Measurements from ENCODE around the gene ETFA.
"Not testable (repeated sequence)": the region's sequence is repeated elsewhere in the genome, so short reads cannot be mapped to it uniquely, and the experiment has no call there.

The ETFA gene

DNA sequence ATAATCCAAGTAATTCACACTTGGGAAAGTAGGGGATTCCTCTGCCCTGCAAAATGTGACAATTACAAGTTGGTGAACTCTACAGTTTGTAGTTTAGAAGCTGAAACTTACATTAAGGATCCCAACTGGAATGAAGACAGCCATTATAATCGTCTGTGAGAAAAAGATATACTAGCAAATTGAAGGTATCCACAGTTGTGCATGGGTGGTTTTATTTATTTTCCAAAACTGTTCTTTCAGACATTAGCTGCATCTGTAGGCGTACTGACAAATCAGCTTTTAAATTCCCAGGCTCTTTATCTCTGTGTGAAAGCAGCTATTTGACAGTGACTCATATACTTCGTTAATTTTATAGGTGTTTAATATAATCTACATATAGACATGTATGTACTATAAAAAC is 12.8 kb upstream of the ETFA start:
- no peak overlapping the region for H3K4me3 ChIP-seq (ENCODE audit: low read depth, low read length)
- no peak for DNase-seq (ENCODE audit: low read depth)
- TF ChIP-seq, protein P1, sequence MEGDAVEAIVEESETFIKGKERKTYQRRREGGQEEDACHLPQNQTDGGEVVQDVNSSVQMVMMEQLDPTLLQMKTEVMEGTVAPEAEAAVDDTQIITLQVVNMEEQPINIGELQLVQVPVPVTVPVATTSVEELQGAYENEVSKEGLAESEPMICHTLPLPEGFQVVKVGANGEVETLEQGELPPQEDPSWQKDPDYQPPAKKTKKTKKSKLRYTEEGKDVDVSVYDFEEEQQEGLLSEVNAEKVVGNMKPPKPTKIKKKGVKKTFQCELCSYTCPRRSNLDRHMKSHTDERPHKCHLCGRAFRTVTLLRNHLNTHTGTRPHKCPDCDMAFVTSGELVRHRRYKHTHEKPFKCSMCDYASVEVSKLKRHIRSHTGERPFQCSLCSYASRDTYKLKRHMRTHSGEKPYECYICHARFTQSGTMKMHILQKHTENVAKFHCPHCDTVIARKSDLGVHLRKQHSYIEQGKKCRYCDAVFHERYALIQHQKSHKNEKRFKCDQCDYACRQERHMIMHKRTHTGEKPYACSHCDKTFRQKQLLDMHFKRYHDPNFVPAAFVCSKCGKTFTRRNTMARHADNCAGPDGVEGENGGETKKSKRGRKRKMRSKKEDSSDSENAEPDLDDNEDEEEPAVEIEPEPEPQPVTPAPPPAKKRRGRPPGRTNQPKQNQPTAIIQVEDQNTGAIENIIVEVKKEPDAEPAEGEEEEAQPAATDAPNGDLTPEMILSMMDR (IDR thresholded peaks at IDR 0.05; ENCODE audit: control insufficient read depth, extremely low read depth, insufficient read depth): no peak

DNA sequence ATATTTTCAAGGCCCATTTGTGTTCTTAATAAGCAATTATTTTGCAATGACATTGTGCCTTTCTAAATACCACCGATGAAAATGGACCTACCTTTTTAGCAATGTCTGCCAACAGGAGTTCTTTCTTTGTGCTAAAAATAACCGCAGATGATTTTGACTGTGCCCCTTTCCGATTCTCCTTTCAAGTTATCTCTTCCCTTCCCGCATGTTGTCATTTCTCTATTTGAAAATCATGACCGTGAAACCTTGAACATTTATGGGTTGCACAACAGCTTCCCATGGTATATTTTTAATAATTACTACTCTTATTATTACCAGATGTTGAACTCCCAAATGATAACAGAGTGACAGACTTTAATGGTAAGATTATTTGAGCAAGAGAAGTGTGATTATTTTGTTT is 10.3 kb upstream of the ETFA start:
- no peak for DNase-seq (ENCODE audit: low read depth)
- TF ChIP-seq, protein P1 (IDR thresholded peaks at IDR 0.05; ENCODE audit: control insufficient read depth, extremely low read depth, insufficient read depth): no peak
- no peak overlapping the region for H3K4me3 ChIP-seq (ENCODE audit: low read depth, low read length)

DNA sequence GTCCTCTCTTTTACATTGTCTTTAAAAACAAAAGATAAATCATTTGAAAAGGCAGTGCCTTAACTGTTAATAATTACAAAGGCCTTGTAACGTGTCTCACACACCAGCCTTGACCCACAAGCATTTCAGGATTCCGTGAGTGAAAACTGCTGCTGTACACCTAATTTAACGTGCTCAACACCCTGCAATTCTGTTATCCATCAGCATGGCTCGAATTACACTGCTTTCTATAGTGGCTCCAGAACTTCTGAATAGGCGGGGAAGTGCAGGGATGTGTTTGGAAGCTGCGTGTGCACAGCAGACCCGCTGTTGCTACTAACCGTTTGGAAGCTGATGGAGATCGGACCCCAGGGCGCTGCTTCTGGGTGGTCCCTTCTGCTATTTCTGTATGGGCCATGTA is 9.9 kb upstream of the ETFA start:
- no peak overlapping the region for H3K4me3 ChIP-seq (ENCODE audit: low read depth, low read length)
- TF ChIP-seq, protein P1 (IDR thresholded peaks at IDR 0.05; ENCODE audit: control insufficient read depth, extremely low read depth, insufficient read depth): no peak
- no peak for DNase-seq (ENCODE audit: low read depth)

DNA sequence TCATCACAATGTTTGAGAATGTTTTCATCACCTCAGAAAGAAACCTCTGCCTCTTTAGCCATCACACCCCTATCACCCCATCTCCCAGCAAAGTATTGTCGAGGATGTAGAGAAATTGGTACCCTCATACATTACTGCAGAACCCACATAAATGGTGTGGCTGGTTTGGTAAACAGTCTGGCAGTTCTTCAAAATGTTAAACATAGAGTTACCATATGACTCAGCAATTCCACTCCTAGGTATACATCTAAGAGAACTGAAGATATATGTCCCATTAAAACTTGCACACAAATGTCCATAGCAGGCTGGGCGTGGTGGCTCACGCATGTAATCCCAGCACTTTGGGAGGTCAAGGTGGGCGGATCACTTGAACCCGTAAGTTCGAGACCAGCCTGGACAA is 8.7 kb upstream of the ETFA start:
- DNase-seq (ENCODE audit: low read depth): no peak
- TF ChIP-seq, protein P1 (IDR thresholded peaks at IDR 0.05; ENCODE audit: control insufficient read depth, extremely low read depth, insufficient read depth): no peak
- H3K4me3 ChIP-seq (ENCODE audit: low read depth, low read length): no peak overlapping the region

DNA sequence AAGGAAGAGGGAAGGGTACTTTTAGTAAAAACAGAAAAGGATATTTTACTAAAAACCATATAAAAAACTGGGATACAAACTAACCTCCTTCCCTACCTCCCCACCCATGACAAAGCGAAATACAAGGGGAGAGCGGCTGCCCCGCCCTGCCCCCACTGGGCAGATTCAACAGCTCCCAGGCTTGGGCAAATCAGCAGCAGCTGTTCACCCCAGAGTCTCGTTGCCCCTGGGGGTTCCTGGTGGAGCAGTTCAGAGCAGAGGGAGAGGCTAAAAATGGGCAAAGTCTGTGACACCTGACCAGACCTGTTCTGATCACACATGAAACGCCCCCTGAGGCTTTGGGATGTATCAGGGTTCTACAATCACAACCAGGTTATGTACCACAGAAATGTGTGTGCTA is 2.5 kb upstream of the ETFA start:
- H3K4me3 ChIP-seq (ENCODE audit: low read depth, low read length): no peak overlapping the region
- TF ChIP-seq, protein P1 (IDR thresholded peaks at IDR 0.05; ENCODE audit: control insufficient read depth, extremely low read depth, insufficient read depth): no peak
- DNase-seq (ENCODE audit: low read depth): no peak

DNA sequence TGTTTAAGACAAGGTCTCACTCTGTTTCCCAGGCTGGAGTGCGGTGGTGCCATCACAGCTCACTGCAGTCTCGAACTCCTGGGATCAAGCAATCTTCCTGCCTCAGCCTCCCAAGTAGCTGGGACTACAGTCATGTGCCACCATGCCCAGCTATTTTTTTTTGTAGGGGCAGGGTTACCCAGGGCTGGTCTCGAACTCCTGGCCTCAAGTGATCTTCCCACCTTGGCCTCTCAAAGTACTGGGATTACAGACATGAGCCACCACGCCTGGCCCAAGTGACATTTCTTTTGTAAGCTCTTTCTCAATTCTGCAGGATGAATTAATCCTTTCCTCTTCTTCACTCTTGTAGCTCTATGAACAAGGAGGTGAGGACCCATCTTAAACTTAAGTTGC is 1.9 kb upstream of the ETFA start:
- not testable (repeated sequence) for H3K4me3 ChIP-seq (ENCODE audit: low read depth, low read length); DNase-seq (ENCODE audit: low read depth)

DNA sequence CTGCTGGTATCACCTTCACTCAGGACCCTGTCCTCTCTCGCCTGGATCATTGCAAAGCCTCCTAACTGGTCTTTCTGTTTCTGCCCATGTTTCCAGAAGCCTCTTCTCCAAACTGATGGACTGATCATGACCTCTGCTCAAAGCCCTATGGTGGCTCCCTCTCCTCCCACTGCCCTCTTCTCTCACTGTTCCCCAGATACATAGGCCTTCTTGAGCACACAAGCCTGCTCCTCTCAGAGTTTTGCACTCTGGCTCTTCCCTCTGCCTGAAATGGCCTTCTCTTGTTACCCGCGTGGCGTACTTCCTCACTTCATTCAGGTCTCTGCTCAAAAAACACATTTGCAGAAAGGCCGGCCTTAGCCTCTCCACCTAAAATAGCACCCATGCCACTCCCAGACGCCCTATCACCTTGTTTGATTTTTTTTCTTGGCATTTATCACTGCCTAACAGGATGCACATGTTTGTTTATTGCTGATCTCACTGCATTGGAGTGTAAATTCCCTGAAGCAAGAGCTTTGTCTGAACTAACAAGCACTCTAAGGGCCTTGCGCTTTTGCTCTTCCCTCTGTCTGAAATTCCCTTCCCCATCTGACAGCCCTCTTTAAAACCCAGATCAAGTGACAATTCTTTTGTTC is 1.4 kb upstream of the ETFA start:
- DNase-seq (ENCODE audit: low read depth): peak; percentile 97
- H3K4me3 ChIP-seq (ENCODE audit: low read depth, low read length): no peak overlapping the region
- TF ChIP-seq, protein P1 (IDR thresholded peaks at IDR 0.05; ENCODE audit: control insufficient read depth, extremely low read depth, insufficient read depth): no peak
